Middle frontal gyrus (tissue), 1 donor: Measurements from ENCODE around the gene PALB2.
A peak's percentile ranks its signal among the peaks of the same experiment; 100 is the strongest.

ENCODE experiments used
- DNase-seq: peaks from one replicate; pipeline ENCODE4 v3.0.0-alpha.2; 2015; ENCODE audit warnings: low spot score; ENCODE audit errors: extremely low spot score

The PALB2 gene

GRCh38 chr16:23640931-23641765 is at the start of gene PALB2, which contains the start of gene DCTN5:
Gene PALB2, minus strand, starts transcription at chr16:23641310. Its CDS starts 153 bp downstream, at chr16:23641157.
Gene DCTN5, plus strand, starts transcription at chr16:23641466. Its CDS starts 77 bp downstream, at chr16:23641543.
- peak; percentile 92 for DNase-seq

GRCh38 chr16:23689442-23690187 is 48.5 kb upstream of the PALB2 start:
- DNase-seq = no peak

GRCh38 chr16:23687034-23687808 is 46.1 kb upstream of the PALB2 start:
- DNase-seq = no peak

GRCh38 chr16:23683487-23683886 is 42.4 kb upstream of the PALB2 start:
- no peak for DNase-seq

GRCh38 chr16:23682181-23682580 is 41.1 kb upstream of the PALB2 start:
- DNase-seq = no peak

GRCh38 chr16:23679986-23680336 is 38.9 kb upstream of the PALB2 start:
- DNase-seq = no peak

- DNase-seq = no peak
Observed at GRCh38 chr16:23679274-23679985, 38.3 kb upstream of the PALB2 start.

GRCh38 chr16:23678430-23679273 is 37.5 kb upstream of the PALB2 start, which contains the start of gene PLK1:
Gene PLK1, plus strand, starts transcription at chr16:23678889. Its CDS starts 44 bp downstream, at chr16:23678933.
- peak; percentile 29 for DNase-seq

- no peak for DNase-seq
Observed at GRCh38 chr16:23676924-23677480, 35.9 kb upstream of the PALB2 start.

GRCh38 chr16:23673971-23674614 is 33.0 kb upstream of the PALB2 start:
- no peak for DNase-seq

GRCh38 chr16:23670137-23670776 is 29.1 kb upstream of the PALB2 start:
- DNase-seq = no peak

GRCh38 chr16:23668873-23669272 is 27.8 kb upstream of the PALB2 start:
- no peak for DNase-seq

GRCh38 chr16:23668225-23668624 is 27.1 kb upstream of the PALB2 start:
- no peak for DNase-seq

GRCh38 chr16:23667355-23667659 is 26.2 kb upstream of the PALB2 start:
- DNase-seq = no peak

GRCh38 chr16:23666571-23667354 is 25.7 kb upstream of the PALB2 start:
- no peak for DNase-seq

- no peak for DNase-seq
Observed at GRCh38 chr16:23663918-23664317, 22.8 kb upstream of the PALB2 start.

GRCh38 chr16:23651943-23652468 is 10.9 kb upstream of the PALB2 start:
- no peak for DNase-seq
